NCI-H748 treated with DMSO at 0.1 percent for 48 hours (cell line): Measurements from ENCODE around the gene SPAG7.

Source experiments
- DNase-seq: peaks from one replicate; lab custom pipeline; 2025; lab: John Stamatoyannopoulos, UW

The SPAG7 gene

GRCh38 chr17:4950075-4950745, 17.4 kb downstream of the SPAG7 start:
- no peak for DNase-seq

- peak; percentile 16 for DNase-seq
Measured at GRCh38 chr17:4949321-4950074, 18.1 kb downstream of the SPAG7 start.

- DNase-seq: peak; percentile 89
Measured at GRCh38 chr17:4948931-4949320, 18.7 kb downstream of the SPAG7 start.

- peak; percentile 89 for DNase-seq
Measured at GRCh38 chr17:4948166-4948930, 19.3 kb downstream of the SPAG7 start, which contains the start of gene PFN1. PFN1 (minus strand) TSS chr17:4948530; CDS start chr17:4948394, 136 bp downstream.

- peak; percentile 25 for DNase-seq
Measured at GRCh38 chr17:4947411-4948165, 20.0 kb downstream of the SPAG7 start.

GRCh38 chr17:4947010-4947410, 20.6 kb downstream of the SPAG7 start:
- DNase-seq: no peak

- no peak for DNase-seq
Measured at GRCh38 chr17:4946312-4946976, 21.2 kb downstream of the SPAG7 start.

- no peak for DNase-seq
Measured at GRCh38 chr17:4945944-4946280, 21.7 kb downstream of the SPAG7 start.

GRCh38 chr17:4945176-4945943, 22.3 kb downstream of the SPAG7 start:
- no peak for DNase-seq

GRCh38 chr17:4944554-4945175, 23.0 kb downstream of the SPAG7 start:
- DNase-seq: no peak

- DNase-seq: no peak
Measured at GRCh38 chr17:4944163-4944553, 23.5 kb downstream of the SPAG7 start.

GRCh38 chr17:4942760-4943508, 24.7 kb downstream of the SPAG7 start:
- no peak for DNase-seq

GRCh38 chr17:4941319-4941610, 26.4 kb downstream of the SPAG7 start:
- no peak for DNase-seq

GRCh38 chr17:4940555-4941318, 26.9 kb downstream of the SPAG7 start:
- no peak for DNase-seq

GRCh38 chr17:4939796-4940554, 27.6 kb downstream of the SPAG7 start, which contains the start of the genes RNF167 and SLC25A11:
RNF167 (plus strand) TSS chr17:4940268; CDS start chr17:4940910, 642 bp downstream.
SLC25A11 (minus strand) TSS chr17:4940046; CDS start chr17:4939910, 136 bp downstream.
- peak; percentile 99 for DNase-seq

- DNase-seq: no peak
Measured at GRCh38 chr17:4939546-4939795, 28.1 kb downstream of the SPAG7 start.

GRCh38 chr17:4938688-4939545, 28.7 kb downstream of the SPAG7 start:
- no peak for DNase-seq
